SK-N-DZ (cell line): Measurements from ENCODE around the gene SNCG.
"Not testable (repeated sequence)": the region's sequence is repeated elsewhere in the genome, so short reads cannot be mapped to it uniquely, and the experiment has no call there.

Experiments used
- DNase-seq: peaks from one replicate; pipeline ENCODE4 v3.0.0-alpha.2; 2015; ENCODE audit warnings: low spot score
- small RNA-seq, 2 experiments: library from RNA; depleted of rRNA; stranded (forward); fragments of <200 nt; gene quantifications; one replicate each; pipeline ENCODE3, GENCODE V24; 2014

The SNCG gene

DNA sequence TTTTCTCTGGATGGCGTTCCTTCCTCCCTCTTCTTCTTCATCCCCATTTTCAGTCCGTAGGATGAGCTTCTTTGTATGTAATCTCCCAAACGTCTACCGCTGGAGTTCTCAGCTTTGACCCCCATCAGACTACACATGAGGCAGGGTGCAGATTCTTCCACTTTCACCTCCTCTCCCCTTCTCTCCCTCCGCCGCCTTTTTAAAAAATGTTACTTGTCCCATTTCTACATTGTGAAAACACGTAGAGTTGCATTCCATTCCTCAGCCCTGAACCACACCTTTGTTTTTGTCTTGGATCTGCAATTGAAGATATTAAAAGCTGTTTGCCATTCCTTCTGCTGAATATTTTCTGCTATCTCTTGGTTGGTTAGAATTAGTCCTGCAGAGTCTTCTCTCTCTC is 16.1 kb downstream of the SNCG start:
- DNase-seq = no peak

DNA sequence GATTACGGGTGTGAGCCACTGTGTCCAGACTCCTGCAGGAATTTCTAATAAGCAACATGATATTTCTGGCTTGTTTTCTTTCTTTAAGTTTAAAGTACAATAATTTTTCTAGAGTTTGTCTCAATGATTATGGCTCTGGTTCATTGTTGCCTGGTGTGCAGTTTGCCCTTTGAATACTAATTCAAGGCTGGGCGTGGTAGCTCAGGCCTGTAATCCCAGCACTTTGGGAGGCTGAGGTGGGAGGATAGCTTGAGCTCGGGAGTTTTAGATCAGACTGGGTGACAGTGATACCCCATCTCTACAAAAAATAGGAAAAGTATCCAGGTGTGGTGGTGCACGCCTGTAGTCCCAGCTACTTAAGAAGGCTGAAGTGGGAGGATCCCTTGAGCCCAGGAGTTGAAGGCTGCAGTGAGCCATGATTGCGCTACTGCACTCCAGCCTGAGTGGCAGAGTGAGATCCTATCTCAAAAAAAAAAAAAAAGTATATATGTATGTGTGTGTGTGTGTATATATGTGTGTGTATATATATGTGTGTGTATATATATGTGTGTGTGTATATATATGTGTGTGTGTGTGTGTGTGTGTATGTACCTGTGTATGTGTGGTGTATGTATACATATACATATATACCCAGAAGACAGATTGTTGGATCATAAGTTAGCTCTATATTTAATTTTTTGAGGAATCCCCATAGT is 18.1 kb downstream of the SNCG start:
- no peak for DNase-seq

DNA sequence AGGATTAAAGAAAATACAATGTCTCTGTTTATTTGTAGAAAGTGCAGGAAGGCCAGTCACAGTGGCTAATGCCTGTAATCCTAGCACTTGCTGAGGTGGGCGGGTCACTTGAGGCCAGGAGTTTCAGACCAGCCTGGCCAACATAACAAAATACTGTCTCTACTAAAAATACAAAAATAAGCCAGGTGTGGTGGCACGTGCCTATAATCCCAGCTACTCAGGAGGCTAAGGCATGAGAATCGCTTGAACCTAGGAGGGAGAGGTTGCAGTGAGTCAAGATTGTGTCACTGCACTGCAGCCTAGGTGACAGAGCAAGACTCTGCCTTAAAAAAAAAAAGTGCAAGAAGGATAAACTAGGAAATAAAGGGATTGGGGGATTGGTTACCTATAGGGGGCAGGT is 20.1 kb downstream of the SNCG start:
- DNase-seq = not testable (repeated sequence)

DNA sequence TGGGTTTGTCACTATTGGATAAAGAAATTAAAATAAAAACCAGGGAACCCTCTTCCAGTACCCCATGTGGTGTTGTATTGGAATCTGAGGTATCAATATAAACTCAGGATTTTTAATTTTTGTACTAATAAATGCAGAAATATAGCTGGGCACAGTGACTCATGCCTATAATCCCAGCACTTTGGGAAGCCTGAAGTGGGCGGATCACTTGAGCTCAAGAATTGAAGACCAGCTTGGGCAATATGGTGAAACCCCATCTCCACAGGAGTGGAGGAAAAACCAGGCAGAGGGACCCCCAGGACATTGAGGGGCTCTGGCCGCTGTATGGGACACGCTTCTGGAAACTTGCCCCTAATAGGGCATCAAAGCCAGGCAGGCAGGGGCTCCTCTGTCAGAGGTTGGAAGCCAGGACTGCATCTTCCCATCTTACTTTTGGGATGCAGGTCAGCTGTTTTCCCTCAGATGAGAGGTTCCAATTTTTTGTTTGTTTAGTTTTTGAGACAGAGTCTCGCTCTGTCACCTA is 21.0 kb downstream of the SNCG start:
- DNase-seq = no peak

DNA sequence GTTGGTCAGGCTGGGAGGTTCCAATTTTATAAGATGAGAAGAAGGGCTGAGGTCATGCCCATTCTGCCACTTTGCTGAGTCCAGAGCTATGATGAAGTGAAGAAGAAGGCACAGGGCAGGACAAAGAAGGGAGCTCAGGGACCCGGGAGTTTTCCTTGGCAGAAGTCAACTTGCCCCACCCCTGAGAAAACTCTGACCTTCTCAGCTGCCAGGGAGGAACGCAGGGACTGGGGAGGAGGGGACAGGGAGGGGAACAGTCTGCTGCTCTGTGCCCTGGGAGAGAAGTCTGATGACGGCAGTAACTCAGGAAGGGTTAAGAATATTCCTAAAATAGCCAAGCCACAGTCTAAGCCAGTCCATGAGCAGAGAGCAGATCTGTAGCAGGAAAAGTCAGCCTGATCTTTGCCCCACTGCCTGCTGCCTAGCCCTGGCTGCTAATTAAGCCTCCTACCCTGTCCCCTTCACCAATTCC is 21.6 kb downstream of the SNCG start:
- no peak for DNase-seq

DNA sequence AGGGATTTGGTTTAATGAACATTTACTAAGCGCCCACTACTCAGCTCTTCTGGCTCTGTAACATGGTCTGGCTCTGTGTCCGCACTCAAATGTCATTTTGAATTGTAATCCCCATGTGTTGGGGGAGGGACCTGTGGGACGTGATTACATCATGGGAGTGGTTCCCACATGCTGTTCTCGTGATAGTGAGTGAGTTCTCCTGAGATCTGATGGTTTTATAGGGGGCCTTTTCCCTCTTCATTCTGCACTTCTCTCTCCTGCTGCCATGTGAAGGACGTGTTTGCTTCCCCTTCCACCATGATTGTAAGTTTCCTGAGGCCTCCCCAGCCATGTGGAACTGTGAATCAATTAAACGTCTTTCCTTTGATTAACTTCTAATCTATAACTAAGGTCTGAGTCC is 22.6 kb downstream of the SNCG start:
- DNase-seq = peak; percentile 40

DNA sequence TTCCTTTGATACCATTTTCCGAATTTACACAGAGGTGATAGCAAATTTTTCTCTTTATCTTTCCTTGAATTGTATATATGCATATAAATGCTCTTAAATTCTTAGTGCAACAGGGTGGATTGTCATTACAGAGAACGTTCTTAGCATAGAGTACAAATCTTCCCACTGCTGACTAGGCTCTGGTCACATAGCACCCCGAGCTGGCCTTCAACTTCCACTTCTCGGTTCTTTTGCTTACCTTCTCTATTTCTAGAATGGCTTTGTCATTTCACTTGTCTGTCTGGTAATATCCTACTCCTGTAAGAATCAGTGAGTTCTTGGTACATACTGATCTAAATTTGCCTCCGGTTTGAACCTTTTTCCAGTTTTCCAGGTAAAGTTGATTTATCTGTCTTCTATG is 23.3 kb downstream of the SNCG start:
- no peak for DNase-seq

DNA sequence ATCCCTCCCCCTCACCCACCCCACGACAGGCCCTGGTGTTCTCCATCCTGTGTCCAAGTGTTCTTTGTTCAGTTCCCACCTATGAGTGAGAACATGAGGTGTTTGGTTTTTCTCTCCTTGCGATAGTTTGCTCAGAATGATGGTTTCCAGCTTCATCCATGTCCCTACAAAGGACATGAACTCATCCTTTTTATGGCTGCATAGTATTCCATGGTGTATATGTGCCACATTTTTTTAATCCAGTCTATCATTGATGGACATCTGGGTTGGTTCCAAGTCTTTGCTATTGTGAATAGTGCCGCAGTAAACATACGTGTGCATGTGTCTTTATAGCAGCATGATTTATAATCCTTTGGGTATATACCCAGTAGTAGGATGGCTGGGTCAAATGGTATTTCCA is 26.1 kb downstream of the SNCG start:
- DNase-seq = not testable (repeated sequence)

DNA sequence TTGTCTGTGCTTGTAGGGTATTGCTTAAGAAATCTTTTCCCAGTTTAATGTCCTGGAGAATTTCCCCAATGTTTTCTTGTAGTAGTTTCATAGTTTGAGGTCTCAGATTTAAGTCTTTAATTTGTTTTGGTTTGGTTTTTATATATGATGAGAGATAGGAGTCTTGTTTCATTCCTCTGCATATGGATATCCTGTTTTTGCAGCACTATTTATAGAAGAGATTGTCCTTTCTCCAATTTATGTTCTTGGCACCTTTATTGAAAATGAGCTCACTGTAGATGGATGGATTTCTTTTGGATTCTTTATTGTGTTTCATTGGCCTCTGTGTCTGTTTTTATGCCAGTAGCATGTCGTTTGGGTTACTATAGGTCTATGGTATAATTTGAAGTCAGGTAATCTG is 30.1 kb downstream of the SNCG start:
- no peak for DNase-seq

DNA sequence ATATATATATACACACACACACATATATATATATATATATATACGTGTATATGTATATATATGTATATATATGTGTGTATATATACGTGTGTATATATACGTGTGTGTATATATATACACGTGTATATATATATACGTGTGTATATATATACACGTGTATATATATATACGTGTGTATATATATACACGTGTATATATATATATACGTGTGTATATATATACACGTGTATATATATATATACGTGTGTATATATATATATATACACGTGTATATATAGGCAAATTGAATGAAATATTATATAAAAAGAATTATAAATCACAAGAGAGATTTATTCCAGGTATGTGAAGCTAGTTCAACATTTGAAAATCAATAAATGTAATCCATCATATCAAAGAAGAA is 33.0 kb downstream of the SNCG start:
- DNase-seq = not testable (repeated sequence)

DNA sequence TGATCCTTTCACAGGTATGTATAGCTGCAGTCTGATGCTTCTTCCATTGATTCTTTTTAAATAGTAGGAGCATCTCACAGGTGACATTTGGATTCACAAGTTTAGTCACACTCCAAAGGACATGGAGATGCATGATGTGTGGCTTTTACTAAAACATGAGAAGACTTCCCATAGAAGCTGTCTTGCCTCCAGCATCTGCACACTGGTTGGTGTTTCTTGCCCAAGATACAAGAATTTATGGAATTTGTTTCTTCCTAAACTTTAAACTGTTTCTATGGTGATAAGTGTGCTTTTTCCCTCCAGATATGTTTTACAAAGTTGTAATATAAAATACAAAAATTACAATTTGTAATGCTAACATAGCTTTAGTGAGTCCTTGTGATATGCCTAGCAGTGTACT is 34.1 kb downstream of the SNCG start:
- no peak for DNase-seq

DNA sequence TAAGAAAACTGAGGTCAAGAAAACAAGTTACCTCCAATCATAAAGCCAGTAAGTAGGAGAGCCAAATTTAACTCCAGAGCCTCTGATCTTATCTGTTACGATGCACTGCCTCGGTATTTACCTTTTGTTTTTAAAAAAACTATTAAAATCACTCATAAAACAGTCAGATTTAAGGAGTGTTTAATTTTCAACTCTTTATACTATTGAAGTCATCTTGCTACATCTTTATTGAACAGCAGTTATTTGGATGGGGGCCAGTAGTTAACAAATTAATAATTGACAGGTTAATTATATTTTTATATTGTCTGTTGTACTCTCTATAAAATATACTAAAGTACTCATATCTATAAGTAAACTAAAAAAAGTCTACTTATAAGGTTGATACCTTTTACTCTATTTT is 34.5 kb downstream of the SNCG start:
- no peak for DNase-seq

DNA sequence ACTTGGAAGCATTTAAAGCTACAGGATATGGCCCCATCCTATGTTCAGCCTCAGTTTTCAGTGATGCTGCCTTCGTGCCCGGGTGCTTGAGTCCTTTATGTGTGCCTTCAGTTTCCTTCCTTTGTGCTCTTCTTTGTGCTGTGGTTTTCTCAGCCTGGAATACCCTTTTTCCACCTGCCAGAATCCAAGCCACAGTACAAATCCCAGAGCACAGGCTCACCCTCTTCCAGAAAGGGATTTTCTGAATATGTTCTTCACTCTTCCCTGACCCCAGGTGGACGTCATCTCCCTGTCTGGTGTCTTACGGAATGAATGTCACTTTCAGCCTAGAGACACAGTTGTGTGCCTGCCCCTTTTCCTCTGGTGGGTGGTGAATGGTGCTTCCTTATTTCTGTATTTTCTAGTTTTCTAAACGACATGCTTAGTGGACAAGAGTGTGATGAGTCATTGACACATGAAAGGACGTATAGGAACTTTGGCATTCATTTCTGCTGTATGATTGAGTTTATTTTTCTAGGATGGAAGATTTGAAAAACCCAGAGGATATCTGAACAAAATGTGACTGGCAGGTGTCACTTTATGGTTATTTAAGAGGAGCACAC is 41.5 kb downstream of the SNCG start:
- not testable (repeated sequence) for DNase-seq

DNA sequence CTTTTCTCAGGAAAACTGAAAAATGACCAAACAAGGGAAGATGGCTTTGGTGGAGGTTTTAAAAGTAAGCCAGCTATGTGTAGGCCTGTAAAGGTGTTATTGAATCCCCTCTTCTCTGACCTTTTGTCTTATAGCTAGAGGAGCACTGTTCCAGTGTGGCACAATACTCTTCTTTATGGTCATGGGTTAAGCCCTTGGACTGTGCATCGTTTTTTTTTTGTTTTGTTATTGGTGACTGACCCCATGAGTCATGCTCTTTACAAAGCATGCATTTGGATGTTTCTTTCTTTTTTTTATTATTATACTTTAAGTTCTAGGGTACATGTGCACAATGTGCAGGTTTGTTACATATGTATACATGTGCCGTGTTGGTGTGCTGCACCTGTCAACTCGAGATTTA is 42.1 kb downstream of the SNCG start:
- no peak for DNase-seq

DNA sequence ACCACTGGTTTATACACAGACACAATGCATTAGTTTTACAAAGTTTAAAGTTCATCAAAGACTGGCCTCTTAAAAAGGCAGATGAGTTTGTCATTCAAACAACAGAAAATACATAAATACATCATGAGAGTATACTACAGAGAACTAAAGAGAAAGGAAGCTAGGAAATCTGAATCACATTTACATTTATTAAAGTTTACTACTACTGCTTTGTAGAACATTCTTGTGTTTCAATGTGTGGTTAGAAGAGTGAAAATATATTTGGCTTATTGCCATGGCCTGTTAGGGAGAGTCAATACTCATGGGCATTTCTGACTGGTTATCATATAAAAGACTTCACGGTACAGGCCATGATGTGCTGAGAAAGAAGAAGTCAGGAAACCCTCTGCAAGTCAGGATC is 48.7 kb downstream of the SNCG start:
- DNase-seq = not testable (repeated sequence)

DNA sequence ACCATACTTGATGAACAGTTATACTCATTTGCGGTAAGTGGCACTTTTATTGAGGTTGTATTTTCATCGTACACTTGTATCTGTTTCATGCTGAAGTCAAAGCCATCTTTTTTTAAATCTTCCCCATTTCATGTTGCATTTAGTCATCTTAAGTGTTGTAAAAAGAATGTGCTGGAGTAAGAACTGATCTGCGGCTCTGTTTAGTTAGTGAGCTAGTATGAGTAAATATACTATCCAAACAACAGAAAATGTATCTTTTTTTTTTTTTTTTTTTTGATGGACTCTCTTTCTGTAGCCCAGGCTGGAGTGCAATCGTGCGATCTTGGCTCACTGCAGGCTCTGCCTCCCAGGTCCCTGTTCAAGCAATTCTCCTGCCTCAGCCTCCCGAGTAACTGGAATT is 49.3 kb downstream of the SNCG start:
- DNase-seq = not testable (repeated sequence)

DNA sequence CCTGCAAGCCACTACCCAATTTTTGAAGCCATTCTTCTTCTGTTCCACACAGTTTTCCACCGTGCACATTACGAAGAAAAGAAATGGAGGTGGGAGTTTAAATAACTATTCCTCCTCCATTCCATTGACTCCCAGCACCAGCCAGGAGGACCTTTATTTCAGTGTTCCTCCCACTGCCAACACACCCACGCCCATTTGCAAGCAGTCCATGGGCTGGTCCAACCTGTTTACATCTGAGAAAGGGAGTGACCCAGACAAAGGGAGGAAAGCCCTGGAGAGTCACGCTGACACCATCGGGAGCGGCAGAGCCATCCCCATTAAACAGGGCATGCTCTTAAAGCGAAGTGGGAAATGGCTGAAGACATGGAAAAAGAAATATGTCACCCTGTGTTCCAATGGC is 49.9 kb downstream of the SNCG start:
- DNase-seq = not testable (repeated sequence)

DNA sequence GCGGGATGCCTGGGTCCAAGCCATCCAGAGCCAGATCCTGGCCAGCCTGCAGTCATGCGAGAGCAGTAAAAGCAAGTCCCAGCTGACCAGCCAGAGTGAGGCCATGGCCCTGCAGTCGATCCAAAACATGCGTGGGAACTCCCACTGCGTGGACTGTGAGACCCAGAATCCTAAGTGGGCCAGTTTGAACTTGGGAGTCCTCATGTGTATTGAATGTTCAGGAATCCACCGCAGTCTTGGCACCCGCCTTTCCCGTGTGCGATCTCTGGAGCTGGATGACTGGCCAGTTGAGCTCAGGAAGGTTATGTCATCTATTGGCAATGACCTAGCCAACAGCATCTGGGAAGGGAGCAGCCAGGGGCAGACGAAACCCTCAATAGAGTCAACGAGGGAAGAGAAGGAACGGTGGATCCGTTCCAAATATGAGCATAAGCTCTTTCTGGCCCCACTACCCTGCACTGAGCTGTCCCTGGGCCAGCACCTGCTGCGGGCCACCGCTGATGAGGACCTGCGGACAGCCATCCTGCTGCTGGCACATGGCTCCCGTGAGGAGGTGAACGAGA is 50.8 kb downstream of the SNCG start:
- DNase-seq = not testable (repeated sequence)

Small RNAs within 50 kb of the gene (small RNA-seq; reads per million reads assigned to genes)
- gene BMS1P3 = 0 reads per million in 2 experiments
